DMS114 treated with DMSO at 0.1 percent for 48 hours (cell line): ENCODE data around the gene POU2F2.

Experiments used
- DNase-seq: peaks from one replicate; lab custom pipeline; 2025; ENCODE audit not compliant: unreplicated experiment; lab: John Stamatoyannopoulos, UW

POU2F2 gene

DNA sequence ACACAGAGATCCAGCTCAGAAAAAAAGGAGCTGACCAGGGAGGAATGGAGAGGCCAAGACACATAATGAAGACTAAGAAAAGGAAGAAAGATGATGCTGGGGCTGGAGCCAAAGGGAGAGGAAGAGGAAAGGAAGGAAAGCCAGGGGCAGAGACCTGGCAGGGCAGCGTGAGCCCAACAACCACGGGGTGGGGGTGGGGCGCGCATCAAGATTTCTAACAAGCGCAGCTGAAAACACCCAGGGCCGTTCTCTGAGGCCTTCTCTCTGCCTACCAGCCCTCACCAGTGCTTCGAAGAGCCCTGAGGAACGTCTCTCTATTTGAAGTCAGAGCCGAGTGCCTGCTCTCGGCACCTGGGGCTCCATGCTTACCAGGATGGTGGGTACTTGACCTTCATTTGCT lies 23.6 kb upstream of the POU2F2 start:
- DNase-seq = no peak

DNA sequence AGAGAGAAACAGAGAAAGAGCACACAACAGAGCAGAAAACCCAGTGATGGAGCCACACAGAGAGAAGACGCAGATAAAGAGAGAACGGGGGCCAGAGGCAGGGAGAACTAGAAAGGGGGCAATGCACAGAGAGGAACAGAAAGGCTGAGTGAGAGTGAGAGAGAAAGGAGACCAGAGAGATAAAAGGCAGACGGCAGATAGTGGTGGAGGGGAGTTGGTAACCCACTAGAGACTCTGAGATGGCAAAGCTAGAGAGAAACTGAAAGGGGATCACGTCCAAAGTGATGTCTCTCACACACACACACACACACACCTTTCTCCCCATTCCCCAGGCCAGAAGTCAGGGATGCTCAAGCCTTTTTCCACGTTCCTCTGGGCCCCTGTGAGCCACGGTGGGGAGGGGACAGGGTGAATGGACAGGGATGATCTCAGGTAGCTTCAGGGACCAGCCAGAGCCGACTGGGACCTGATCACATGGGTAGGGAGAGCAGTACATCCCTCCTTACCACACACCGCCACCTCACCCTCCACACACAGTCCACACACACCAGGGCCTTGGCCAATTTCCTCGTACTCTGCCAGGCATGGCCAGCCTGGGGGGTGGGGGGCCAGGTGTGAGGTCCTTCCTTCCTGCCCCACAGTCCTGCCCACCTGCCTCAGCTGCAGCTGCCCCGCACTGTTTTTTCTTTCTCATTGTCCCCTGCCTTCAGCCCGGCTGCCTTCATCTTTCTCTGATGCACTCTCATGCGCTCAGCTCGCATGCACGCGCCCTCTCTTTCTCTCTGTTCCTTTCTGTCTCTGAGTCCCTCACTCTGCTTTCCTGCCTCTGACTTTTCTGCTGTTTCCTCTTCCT lies 22.5 kb upstream of the POU2F2 start:
- no peak for DNase-seq

DNA sequence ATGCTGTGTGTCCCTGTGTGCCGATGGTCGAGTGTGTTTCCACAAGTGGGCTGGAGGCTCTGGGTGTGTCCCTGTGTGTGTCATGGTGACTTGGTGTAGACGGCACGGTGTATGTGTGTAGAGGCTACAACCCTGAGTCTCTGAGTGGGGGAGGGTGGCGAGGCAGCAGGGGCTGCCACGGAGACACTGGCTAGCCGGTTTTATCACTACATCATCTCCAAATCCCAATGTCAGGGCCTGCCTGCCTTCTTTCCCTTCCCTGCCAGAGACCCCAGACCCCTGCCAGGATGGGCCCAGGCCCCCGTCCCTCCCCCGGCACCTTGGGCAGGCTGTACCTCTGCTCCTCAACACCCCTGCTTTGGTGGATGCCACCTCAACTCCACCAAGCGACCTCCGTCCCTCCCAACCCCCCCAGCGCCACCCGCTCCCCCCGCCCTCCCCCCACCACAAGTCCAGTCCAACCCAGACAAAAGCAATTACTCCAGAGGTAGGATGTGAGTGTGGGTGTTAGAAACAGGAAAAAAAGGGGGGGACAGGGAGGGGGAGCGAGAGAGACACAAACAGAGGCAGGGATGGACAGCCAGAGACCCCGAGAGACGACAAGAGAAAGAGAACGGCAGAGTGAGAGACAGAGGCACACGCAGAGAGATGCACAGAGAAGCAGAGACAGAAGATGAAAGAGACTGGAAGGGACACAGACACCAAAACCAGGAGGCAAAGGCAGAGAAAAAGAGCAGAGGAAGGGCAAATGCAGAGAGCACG lies 21.6 kb upstream of the POU2F2 start:
- DNase-seq = no peak

DNA sequence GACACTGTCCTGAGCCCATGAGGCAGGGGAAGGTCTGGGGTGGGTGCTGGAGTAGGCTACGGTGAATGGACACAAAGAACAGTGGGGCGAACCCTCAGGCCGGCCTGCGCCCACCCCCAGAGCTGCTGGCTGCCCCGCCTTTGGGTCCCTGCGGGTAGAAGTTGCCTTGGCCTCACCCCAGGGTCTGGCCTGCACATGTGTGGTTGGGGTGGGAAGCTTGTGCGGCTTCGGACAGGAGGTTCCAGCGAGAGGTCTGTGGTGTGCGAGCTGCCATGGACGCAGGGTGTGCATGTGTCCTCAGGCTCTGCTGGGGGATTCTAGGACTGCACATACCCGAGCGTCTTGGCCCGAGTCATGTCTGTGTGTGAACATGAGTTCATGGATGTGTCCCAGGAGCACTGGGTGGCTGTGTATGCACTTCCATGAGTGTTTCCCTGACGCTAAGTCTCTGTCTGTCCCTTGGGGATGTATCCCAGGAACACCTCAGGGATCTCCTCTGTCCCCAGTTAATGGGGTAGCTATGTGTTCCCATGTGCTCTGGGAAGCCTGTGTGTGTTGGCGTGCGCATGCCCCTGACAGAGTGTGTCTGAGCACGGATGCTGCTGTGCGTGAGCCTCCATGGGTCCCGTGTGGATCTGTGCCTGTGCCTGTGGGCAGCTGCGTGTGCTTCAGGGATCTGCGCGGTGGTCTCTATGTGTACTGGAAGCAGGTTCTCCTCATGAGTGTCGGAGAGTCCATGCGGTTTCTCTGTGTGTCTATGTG lies 20.8 kb upstream of the POU2F2 start:
- no peak for DNase-seq

DNA sequence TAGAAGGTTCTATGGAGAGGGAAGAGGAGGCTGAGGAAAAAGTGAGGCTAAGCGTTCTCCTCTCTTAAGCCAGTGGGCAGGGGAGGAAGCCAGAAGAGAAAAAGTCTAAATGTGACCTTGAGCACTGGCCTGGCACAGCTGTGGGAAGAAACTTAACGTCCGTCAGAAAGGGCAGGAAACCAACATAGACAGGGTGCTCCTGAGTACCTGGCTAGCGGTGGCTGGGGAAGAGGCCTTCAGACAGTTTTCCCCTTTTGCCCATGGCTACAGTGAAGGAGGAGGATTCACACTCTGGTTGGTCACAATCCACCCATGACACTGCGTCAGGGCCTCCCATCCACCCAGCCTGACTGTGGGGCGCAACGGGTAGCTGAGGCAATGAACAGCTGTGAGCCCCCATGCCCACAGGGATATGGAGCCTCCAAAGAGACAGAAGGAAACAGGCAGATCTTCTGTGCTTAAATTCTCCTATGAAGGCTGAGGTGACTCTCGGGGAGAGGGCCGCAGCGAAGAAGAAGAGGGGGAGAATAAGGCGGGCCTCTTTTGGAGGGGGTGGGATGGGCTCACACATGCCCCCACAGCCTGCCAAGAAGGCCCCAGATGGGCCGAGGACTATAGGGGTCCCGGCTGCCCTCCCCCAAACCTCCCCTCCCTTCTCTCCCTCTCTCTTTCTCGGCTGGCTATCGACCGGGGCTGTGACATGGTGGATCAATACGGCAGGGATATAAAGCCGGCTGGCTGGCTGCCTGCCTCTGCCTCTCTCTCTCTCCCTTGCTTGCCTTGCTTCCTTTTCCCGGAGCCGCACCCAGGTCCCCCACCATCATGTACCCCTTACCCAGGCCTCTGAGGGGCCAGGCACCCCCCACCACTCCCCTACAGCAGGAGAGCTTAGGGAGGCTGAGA lies 19.8 kb upstream of the POU2F2 start:
- no peak for DNase-seq

DNA sequence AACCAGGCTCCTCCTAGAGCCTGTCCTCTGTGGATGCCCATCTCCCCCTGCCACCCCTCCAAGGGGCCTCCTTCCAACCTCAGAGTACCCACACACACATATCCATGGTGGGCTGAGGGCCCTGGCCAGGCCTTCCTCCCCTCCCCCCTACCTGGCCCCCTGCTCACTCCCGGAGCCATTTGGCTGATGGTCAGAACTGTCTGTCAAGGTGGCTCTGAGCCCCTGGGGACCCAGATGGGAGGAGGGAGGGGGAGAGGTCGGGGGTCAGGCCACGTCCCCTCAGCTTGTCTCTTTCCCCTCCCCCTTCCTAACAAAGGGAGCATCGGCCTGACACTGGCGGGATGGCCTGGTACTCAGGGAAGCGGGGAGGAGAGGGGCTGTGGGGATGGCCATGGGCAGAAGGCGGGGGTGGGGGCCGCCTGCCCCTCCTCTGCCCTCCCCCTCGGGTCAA lies 18.7 kb upstream of the POU2F2 start:
- no peak for DNase-seq

DNA sequence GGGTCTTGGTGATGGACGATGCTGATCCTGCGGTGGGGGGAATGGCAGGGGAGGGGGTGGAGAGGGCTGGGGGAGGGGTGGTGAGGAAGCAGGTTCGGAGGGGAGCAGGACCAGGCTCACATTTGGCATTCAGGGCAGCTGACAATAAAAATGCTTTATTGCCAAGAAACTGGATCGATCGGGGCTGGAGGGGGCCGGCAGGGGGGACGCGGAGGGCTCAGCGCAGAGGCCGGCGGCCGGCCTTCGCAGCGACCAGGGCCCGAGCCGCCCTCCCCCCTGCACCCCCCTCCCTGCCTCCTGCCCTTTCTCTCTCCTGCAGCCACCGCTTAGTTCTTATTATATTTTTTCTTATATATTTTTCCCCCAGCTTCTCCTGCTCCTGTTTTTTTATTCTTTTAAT lies 18.1 kb upstream of the POU2F2 start:
- no peak for DNase-seq

DNA sequence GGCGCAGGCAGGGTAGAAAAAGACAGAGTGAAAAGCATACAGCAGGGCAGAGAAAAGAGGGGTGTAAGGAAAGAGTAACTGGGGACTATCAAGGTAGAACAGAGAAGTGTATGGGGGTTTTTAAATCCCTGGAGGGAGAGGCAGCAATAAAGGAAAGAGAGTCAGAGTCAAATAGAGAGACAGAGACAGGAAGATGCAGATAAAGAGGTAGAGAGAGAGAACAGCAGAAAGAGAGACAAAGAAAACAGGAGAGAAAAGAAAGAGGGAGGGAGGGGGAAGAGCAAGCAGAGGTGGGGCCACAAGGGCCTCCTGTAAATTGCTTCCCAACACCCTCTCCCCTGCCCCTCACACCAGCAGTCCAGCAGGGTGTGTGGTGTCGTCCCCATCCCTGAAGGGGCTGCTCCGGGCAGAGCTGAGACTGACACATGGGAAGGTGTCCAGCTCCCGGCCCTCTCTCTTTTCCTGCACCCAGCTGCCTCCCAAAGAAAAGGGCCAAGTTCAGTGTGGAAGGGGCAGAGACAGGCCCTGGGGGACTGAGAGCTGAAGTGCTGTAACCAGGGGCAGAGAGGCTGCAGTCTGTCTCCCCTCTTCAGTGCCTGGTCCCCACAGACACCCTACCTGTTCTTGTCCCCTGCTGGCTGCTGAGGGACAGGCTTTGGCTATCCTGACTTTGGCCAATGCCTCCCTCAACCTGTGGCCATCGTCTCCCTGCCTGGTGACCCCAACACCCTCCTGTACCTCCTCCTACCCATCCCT lies 17.4 kb upstream of the POU2F2 start:
- no peak for DNase-seq

DNA sequence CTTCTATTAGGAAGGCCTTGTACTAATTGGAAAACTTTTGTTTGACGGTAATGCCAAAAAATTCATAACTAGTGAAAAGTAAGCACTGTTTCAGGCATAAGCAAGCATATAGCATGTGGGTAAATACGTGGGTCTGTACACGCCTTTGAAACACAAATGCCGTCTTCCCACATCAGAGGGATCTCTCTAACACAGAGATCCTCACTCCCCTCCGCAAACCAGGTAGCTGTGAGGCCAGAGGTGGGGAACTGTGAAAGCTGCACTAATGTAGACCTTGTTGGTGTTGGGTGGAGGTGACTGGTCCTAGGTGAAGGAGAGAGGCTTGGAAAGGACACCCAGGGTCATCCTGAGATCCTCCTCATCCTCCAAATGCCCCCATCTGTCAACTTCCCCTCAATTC lies 16.0 kb upstream of the POU2F2 start:
- DNase-seq = no peak

DNA sequence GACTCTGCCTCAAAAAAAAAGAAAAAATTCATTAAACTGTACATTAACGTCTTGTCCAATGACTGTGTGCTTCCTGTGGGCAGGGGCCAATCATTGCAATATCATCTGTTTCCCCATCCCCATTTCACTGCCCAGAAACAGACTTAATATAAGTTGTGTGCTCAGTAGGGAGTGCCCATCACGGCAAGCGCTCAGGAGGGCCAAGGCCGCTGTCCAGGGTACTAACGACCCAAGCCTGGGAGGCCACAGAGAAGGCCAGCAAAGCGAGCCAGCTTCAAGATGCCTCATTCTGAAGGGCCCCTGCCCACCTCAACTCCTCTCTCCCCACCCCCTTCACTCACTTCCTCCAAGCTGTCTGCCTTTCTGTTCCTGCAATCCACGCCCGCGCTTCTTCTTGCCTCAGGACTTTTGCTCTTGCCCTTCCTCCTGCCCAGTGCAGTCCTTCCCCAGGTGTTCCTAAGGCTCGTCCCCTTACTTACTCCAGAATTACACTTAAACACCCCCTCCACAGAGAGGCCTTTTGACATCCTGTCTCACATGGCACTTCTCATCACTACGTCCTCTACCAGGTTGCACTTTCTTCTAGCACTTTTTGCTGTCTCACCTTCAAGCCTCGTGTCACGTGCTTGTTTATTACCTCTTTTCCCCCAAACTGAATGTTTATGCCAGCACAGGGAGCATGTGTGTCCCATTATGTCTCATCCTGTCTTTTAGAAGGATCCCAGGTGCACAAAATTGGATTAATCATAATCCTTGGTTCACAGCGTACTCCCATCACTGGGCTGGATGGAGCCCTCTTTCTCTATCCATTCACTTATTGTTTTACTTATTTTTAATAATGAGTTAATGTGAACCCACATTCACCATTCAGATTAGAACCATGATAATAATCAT lies 11.3 kb upstream of the POU2F2 start:
- DNase-seq = no peak

DNA sequence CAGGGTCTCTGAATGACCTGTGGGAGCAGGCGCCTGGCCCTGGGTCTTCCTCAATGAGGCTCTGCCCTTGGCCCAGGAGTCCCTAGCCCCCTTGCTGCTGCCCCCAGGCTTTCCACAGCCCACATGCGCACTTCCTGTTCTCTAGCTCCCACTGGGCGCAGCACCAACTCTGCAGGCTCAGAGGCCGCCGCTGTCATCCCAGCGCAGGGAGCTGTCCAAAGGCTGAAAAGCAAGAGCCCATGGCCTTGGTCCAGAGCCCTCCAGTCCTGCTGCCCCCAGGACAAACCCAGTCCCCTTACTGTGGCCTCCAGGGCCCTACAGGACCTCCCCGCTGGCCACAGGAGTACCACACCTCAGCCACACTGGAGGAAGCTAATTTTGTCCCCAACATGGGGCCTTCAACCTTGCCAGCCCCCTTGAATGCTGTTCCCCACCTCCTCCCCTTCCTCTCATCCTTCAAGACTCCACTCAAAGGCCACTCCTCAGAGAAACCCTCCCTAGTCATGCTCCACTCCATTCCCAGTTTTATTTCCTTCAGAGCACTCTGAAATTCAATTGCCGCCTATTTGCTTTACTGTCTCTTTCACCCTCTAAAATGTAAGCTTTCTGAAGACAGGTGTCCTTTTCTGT lies 8.0 kb upstream of the POU2F2 start:
- DNase-seq = no peak

DNA sequence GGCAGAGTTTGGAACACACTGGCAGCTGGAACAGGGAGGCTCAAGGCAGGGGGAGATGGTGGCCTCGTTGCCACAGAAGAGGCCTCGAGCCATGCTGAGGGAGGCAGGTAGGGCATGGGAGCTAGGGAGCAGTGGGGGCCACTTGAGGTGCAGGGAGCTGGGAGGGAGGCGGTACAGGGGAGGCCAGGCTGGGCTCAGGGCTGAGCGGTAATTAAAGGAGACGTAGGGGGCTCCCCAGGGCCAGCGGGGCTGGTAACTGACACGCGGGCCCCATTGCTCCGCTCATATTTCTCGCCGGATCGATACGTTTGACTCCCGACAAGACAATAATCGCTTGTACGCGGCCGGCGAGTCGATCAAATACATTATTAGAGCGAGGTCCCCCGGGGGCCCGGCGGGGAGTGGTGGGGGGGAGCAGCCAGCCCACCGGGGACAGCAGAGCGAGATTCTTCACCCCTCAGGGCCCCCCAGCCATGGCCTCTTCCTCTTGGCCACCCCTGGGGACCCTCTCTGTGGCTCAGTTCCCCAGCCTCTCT lies 2.4 kb upstream of the POU2F2 start:
- DNase-seq = no peak

DNA sequence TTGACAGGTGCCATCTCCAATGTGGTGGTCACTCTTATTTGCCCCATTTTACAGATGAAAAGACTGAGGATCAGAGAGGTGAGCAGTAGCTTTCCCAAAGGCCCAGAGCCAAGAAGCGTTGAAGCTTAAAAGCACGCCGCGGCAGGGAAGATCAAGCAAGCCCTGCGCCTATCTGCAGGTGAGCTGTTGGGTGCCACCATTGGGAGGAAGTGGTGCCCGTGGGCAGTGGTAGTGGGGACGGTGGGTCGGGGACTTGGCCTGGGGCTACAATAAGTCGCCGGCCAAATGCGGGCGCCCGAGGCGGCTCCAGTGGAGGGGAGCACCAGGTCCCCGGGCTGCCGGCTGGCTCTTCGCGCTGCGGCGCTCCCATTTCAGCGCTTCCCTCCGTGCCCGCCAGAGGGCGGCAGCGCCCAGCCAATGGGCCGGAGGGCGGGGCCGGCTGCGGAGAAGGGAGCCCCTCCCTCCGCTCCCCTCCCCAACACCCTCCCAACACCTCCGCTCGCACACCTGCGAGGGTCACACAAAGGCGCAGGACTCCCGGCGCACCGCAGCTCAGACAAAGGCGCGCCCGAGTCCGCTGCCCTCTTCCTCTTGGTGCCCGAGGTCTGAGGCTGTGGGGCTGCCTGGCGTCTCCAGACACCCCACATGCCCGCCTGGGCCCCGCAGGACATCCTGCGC lies 744 bp upstream of the POU2F2 start:
- peak; percentile 32 for DNase-seq

DNA sequence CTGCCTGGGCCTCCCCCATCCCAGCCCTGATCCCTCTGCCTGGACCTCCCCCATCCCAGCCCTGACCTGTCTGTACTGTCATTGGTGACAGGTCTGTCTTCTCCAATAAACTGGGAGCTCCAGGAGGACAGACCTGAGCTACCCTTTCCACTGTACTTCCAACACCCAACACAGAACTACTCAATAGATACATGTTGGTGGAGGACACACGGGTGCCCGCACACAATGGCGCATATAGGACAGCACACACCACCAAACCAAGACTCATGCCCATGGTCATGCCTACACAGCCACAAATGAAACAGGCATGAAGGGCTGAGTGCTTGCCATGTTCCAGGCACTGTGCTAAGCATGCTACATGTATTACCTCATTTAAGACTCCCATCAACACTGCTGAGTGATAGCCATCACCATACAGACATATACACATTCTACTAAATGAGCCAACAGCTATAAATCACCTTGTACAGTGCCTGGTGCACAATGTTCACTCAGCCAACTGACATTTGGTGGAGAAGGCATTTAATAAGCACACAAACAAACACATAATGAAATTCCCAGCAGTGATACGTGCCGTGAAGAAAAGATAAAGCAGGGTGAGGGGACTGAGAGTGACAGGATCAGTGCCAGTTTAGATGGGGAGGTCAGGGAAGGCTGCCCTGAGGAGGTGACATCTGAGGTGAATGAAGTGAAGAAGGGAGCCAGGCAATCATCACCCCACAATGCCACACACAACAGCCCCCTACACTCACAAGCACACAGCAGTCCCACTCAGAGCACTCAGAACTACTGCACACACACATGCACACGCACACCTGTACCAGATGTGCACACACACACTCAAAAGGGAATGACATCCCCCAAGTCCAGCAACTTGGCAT lies 857 bp downstream of the POU2F2 start:
- DNase-seq = no peak

DNA sequence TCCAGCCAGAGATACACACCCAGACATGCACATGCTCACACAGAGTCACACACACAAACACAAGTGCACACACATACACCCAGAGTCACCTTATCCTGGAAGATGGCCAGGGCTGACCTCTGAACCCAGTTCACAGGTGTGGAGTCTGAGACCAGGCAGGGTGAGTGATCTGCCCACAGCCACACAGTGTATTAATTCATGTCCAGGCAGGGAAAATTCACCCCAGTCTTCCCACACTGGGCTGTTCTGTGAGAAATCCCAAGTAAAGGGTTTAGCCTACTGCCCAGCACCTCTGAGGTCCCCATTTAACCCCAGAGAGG lies 2.0 kb downstream of the POU2F2 start:
- no peak for DNase-seq

DNA sequence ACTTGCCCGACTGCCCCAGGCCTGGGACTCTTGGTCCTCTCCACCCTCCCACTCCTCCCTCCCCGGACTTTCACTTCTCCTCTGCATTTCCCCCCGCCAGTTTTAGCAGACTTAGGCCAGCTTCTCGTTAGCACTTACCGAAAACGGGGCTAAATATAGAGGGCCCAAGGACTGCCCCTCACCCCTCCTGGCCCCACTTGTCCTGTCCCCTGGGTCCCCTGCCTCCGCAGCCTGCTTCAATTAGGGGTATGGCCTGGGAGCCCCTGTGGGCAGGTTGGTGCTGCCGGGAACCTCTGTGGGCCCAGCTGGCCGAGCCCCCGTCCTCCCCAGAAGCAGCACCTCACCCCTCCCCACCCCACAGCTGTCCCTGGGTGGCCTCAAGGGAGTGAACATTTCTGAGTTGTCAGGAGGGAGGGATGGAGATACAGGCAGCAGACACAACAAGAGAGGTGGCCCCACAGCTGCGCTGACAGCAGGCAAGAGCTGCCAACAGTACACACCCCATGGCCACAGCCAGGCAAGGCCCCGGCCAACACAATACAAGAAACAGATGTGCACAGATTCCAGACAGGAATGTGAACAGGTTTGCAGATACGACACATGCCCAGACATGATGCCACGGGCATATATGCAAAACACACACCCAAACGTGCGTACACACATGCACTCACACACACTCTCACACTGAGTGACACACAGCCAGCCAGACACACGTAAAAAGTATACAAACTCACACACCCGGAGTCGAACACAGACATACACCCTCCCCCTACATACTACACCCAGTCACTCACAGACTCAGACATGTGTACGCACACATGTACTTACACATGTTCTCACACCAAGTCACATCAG lies 2.6 kb downstream of the POU2F2 start:
- no peak for DNase-seq
